Measurements from ENCODE around the gene GH1. TPM values are rescaled to one million over a fixed set of nuclear protein-coding genes. Genes with fewer than 3 reads are reported as not detected.

The GH1 gene
- total RNA-seq, 3 donors from 2014 or later: not detected

GRCh38 chr17:63955232-63955631 lies 36.6 kb upstream of the GH1 start:
- Histone ChIP-seq H3K9me3 (no peaks in the 10 kb centered on the region), H3K4me1 (no peaks in the 10 kb centered on the region), H3K36me3 (no peaks in the 10 kb centered on the region), H3K4me3 (no peak overlapping the region), H3K27me3 (no peaks in the 10 kb centered on the region), H3K27ac (no peak overlapping the region)
- DNase-seq (ENCODE audit: low spot score in 2 of 2): no peak
- intact Hi-C loops (cut with DNase I; ENCODE audit: low total_unique reads): no loop called here
- no peak for TF ChIP-seq CTCF (IDR thresholded peaks at IDR 0.05)

- intact Hi-C loops (cut with DNase I; ENCODE audit: low total_unique reads): no loop called here
- Histone ChIP-seq H3K27ac (no peak overlapping the region), H3K9me3 (no peaks in the 10 kb centered on the region), H3K4me3 (no peak overlapping the region), H3K27me3 (no peaks in the 10 kb centered on the region), H3K36me3 (no peaks in the 10 kb centered on the region), H3K4me1 (no peaks in the 10 kb centered on the region)
- DNase-seq (ENCODE audit: low spot score in 2 of 2): no peak
- TF ChIP-seq POLR2AphosphoS5 (IDR thresholded peaks at IDR 0.05) (no peak), POLR2A (IDR thresholded peaks at IDR 0.05) (no peak), CTCF (IDR thresholded peaks at IDR 0.05) (no peak)
These were observed 35.9 kb upstream of the GH1 start for GRCh38 chr17:63954402-63955063.

- H3K4me1 ChIP-seq: no peaks in the 10 kb centered on the region
- no peaks in the 10 kb centered on the region for H3K36me3 ChIP-seq
- no peaks in the 10 kb centered on the region for H3K9me3 ChIP-seq
- TF ChIP-seq POLR2AphosphoS5 (IDR thresholded peaks at IDR 0.05) (no peak), POLR2A (IDR thresholded peaks at IDR 0.05) (no peak), CTCF (IDR thresholded peaks at IDR 0.05) (peak; percentile 18 to 51 (median 33))
- intact Hi-C loops (cut with DNase I; ENCODE audit: low total_unique reads): no loop called here
- H3K4me3 ChIP-seq: no peak overlapping the region
- peak in 1 of 2 donors; percentile 57 for DNase-seq (ENCODE audit: low spot score in 2 of 2)
- H3K27ac ChIP-seq: no peak overlapping the region
- no peaks in the 10 kb centered on the region for H3K27me3 ChIP-seq
These were observed 32.6 kb upstream of the GH1 start for GRCh38 chr17:63950940-63951907.

- Histone ChIP-seq H3K27ac (no peak overlapping the region), H3K4me1 (no peaks in the 10 kb centered on the region), H3K36me3 (no peaks in the 10 kb centered on the region), H3K27me3 (no peaks in the 10 kb centered on the region), H3K4me3 (no peak overlapping the region), H3K9me3 (no peaks in the 10 kb centered on the region)
- no peak for DNase-seq (ENCODE audit: low spot score in 2 of 2)
- intact Hi-C loops (cut with DNase I; ENCODE audit: low total_unique reads): no loop called here
- TF ChIP-seq POLR2A (IDR thresholded peaks at IDR 0.05) (no peak), POLR2AphosphoS5 (IDR thresholded peaks at IDR 0.05) (no peak), CTCF (IDR thresholded peaks at IDR 0.05) (no peak)
These were observed 31.1 kb upstream of the GH1 start for GRCh38 chr17:63949576-63950250.
